CD4-positive, alpha-beta T cell treated with Interleukin-10 for 1 hour (primary cell): ENCODE data around the gene COX6A1.

ENCODE experiments used
- DNase-seq: peaks from one replicate; pipeline ENCODE4 v3.0.0-alpha.2; 2020

The COX6A1 gene

DNA sequence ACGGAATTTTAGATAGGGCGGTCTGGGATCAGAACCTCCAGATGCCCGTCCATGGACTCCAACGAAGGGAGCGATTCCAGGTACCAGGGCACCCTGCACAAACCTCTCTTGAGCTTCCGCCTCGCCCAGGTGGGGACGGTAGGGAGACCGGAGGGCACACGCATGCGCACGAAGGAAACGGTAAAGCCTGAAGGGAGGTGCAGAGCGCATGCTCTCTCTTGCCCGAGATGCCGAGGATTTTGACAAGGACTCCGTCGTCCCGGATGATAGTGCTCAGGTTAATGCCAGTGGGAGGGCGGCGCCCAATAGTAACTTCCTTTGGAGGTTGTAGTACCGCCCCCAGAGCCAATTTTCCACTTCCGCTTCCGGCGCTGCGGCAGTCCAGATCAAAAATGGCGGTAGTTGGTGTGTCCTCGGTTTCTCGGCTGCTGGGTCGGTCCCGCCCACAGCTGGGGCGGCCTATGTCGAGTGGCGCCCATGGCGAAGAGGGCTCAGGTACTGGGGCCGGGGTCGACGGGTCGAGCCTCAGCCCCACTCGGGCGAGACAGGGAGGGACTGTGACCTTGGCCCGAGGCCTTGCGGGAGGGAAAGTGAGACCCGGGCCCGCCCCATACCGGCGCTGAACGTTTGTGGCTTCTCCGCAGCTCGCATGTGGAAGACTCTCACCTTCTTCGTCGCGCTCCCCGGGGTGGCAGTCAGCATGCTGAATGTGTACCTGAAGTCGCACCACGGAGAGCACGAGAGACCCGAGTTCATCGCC lies at the start of gene COX6A1:
Gene COX6A1 (plus strand): TSS at position 379 of the 760 bp plus-strand sequence. CDS start 14 bp downstream, at position 393.
- peak; percentile 99 for DNase-seq

- no peak for DNase-seq
Observed at GRCh38 chr12:120388691-120389481, 49.0 kb upstream of the COX6A1 start.

DNA sequence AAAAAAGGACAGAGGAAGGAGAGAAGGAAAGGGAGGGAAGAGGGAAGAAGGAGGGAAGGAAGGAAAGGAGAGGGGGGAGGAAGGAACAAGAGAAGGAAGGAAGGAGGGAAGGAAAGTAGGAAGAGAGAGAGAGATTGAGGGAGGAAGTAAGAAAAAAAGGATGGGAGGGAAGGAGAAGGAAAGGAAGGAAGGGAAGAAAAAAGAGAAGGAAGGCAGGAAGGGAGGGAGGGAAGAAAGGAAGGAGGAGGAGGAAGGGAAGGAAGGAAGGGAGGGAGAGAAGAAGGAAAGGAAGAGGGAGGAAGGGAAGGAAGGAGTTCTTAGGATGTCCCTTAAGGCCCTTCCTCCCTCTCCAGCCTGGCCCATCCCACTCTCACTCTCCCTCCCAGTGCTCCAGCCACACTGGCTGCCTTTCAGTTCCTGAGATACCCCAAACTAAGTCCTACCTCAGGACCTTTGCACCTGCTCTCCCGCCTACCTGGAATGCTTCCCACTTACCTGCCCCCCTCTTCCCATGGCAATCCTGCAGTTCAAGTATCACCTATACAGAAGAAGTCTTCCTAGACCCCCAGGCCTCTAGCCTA lies 47.3 kb upstream of the COX6A1 start:
- DNase-seq = no peak

GRCh38 chr12:120394483-120395367 lies 43.2 kb upstream of the COX6A1 start:
- DNase-seq = no peak

- DNase-seq = no peak
Observed at GRCh38 chr12:120397824-120398540, 39.9 kb upstream of the COX6A1 start.

DNA sequence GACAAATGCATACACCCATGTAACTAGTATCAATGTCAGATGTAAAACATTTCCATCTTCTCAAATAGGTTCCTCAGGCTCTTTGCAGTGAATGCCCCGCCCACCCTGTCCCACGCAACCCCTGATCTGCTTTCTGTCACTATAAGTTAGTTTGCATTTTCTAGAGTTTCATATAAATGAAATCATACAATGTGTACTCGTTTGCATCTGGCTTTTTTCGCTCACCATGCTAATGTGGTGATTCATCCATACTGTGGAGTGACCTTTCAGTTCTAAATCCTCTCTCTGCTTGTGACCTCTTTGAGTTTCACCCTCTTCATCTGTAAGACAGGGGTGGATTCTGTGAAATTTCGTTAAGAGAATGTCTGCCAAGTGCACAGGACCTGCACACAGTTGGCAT lies 38.4 kb upstream of the COX6A1 start:
- no peak for DNase-seq

GRCh38 chr12:120402217-120402616 lies 35.7 kb upstream of the COX6A1 start:
- DNase-seq = no peak

GRCh38 chr12:120403869-120404268 lies 34.0 kb upstream of the COX6A1 start:
- DNase-seq = no peak

GRCh38 chr12:120404271-120404670 lies 33.6 kb upstream of the COX6A1 start:
- no peak for DNase-seq

DNA sequence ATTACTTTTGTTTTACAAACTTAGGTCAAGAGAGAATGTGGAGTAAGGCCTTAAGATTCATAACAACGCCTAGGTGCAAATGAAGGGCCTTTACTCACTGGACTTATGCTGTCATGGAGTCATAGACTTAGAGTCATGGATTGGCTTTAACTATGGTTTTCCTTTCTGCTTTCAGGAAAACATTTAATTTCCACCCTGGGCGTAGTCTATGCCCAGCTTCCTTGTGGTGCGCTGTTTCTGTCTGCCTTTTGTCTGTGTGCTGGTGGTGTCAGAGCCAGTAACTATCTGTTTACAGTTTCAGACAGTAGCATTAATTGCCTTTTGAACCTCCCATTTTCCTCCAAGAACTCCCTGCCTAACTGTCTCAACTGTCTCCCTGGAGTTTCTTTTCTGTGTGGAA lies 31.8 kb upstream of the COX6A1 start:
- DNase-seq = no peak

DNA sequence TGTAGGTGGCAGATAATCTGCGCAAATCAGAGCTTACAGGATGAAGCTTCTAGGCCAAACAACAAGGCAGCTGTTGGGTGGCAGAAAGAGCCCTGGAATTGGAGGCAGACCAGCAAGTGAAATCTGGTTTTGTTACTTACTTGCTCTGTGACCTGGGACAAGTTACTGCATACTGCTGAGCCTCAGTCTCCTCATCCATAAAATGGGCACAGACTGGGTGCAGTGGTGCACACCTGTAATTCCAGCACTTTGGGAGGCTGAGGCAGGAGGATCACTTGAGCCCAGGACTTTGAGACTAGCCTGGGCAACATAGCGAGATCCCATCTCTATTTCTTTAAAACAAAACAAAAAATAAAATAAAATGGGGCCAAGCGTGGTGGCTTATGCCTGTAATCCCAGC lies 31.4 kb upstream of the COX6A1 start:
- DNase-seq = no peak

GRCh38 chr12:120408771-120409170 lies 29.1 kb upstream of the COX6A1 start:
- DNase-seq = no peak

- DNase-seq = no peak
Observed at GRCh38 chr12:120412421-120412820, 25.5 kb upstream of the COX6A1 start.

DNA sequence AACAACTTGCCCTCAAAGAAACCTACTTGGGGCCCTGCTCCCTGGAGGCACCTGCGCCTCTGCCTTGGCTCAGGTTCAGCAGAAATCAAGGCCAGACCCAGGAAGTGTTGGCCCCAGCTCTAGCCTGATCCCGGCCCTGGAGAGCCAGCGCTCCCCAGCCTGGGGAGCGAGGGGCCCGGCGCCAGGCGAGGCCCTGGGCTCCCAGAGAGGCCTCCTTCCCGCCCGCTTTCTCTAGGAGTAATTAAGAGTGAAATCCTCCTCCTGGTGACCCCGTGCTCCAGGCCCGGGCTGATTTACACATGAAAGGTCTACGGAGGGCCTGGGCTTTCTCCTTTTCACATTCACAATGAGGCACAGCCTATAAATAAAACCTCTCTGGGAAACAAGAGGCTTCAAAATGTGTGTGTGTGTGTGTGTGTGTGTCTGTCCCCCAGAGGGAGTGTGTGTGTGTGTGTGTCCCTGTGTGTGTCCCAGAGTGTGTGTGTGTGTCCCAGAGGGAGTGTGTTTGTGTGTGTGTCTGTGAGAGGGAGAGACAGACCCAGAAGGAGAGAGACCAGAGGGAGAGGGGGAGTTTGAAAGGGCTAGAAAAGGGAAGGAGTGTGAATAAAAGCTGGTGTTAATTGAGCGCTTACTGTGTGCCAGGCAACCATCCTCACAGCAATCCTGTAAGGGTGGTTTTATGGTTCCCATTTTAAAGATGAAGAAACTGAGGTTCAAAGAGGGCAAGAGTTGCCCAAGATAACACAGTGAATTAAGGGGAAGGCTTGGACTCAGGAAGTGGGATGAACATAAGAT lies 23.8 kb upstream of the COX6A1 start:
- DNase-seq = no peak

GRCh38 chr12:120416490-120417216 lies 21.3 kb upstream of the COX6A1 start:
- no peak for DNase-seq

- no peak for DNase-seq
Observed at GRCh38 chr12:120417917-120418580, 19.9 kb upstream of the COX6A1 start.

DNA sequence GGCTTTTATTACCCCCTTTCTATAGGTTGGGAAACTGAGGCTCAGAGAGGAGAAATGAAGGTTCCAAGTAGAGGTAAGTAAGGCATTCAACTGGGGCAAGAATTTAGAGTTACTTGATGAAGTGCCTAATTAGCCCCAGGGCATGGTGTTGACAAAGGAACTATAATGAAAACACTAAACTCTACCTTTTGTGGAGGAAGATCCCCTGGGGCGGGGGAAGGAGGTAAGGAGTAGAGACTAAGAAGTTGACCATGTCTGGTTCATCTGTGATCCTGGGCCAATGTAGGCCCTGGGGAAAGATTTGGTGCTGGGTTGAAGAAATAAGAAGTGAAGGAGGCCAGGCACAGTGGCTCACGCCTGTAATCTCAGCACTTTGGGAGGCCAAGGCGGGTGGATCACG lies 16.2 kb upstream of the COX6A1 start:
- no peak for DNase-seq

DNA sequence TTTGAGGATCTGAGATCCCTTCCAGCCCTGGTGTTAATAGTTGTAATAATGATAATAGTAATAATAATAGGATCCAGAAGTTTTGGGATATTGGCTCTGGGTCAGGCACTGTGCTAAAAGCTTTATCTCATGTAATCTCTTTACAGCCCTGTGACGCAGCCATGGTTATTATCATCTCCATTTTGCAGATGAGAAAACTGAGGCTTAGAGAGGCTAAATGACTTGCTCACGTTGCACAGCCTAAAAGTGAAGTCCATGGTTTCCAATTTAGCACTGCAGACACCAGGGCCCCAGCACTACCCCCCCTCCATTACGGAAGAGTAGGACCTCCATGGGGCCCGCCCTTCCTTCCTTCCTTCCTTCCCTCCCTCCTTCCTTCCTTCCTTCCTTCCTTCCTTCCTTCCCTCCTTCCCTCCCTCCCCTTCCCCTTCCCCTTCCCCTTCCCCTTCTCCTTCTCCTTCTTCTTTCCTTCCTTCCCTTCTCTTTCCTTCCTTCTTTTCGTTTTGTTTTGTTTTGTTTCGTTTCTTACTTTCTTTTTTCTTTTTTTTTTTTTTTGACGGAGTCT lies 14.9 kb upstream of the COX6A1 start:
- DNase-seq = no peak

GRCh38 chr12:120425797-120426196 lies 12.1 kb upstream of the COX6A1 start:
- DNase-seq = no peak
